Brain microvascular endothelial cell (primary cell): Measurements from ENCODE around the gene EEIG2.

Experiments
- DNase-seq: peaks from one replicate; pipeline ENCODE4 v3.0.0-alpha.2; 2020
- H3K27ac ChIP-seq: fragments of 250-450 bp; sonication (Bioruptor Pico); 2 replicates; pipeline ENCODE4 v1.5.1; 2020; ENCODE audit warnings: mild to moderate bottlenecking, moderate library complexity
- H3K27me3 ChIP-seq: fragments of 250-450 bp; sonication (Bioruptor Pico); replicated peaks from 2 replicates; pipeline ENCODE4 v1.5.1; 2020; ENCODE audit warnings: mild to moderate bottlenecking
- H3K36me3 ChIP-seq: fragments of 250-450 bp; sonication (Bioruptor Pico); replicated peaks from 2 replicates; pipeline ENCODE4 v1.5.1; 2020; ENCODE audit warnings: mild to moderate bottlenecking
- H3K4me3 ChIP-seq: 2 replicates; pipeline ENCODE4 v1.5.1; 2011; ENCODE audit warnings: low read depth, mild to moderate bottlenecking, control low read depth, low read length, moderate library complexity
- CTCF ChIP-seq: IDR thresholded peaks from 2 replicates; pipeline ENCODE4 v1.5.1; 2011; ENCODE audit warnings: low read depth, mild to moderate bottlenecking, moderate library complexity, low read length, control low read depth, inconsistent platforms; ENCODE audit errors: missing control alignments
- in situ Hi-C: cut with HindIII; loops from 2 replicates; pipeline ENCODE4 v1.10.0; 2017; ENCODE audit warnings: low sequenced_read_pairs, low pct_ligation_motif_present

Gene EEIG2

GRCh38 chr1:108592030-108592759 lies 32.3 kb downstream of the EEIG2 start:
- no peak for TF ChIP-seq CTCF
- peak overlapping the region; percentile 82 for H3K27ac ChIP-seq
- no peaks in the 10 kb centered on the region for H3K36me3 ChIP-seq
- no peak for DNase-seq
- no peaks in the 10 kb centered on the region for H3K27me3 ChIP-seq
- no peak overlapping the region for H3K4me3 ChIP-seq
- in situ Hi-C loops, result no loop called here

- no peak for TF ChIP-seq CTCF
Observed at GRCh38 chr1:108593448-108593847, 33.5 kb downstream of the EEIG2 start.

GRCh38 chr1:108595507-108595906 lies 35.6 kb downstream of the EEIG2 start:
- in situ Hi-C loops, result no loop called here
- Histone ChIP-seq H3K4me3 (no peak overlapping the region), H3K36me3 (no peaks in the 10 kb centered on the region), H3K27me3 (no peaks in the 10 kb centered on the region), H3K27ac (no peak overlapping the region)
- TF ChIP-seq CTCF, result no peak
- DNase-seq, result no peak

More at GRCh38 chr1:108593448-108593847, 33.5 kb downstream of the EEIG2 start:
- in situ Hi-C loops, result no loop called here
- H3K27ac ChIP-seq, result no peak overlapping the region
- no peaks in the 10 kb centered on the region for H3K27me3 ChIP-seq
- H3K4me3 ChIP-seq, result no peak overlapping the region
- H3K36me3 ChIP-seq, result no peaks in the 10 kb centered on the region
- DNase-seq, result no peak

DNA sequence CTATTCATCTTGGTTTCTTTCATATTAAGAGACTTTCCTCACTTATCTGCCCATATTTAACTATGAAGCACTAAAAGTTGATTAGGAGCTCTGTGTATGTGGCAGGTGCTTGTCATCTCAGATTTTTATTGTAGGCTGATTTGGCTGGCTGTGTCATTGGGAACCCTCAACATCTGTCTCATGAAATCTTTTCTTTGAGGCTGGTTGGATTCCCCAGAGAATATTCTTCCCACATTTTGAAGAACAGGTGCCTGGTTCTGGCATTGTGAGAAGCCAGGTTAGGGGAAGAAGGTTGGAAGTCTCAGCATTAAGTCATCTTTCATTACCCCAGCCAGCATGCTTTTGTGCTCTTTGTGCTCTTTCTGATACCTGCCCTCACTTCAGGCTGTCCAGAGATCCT lies 37.1 kb downstream of the EEIG2 start:
- in situ Hi-C loops, result no loop called here
- TF ChIP-seq CTCF, result no peak

GRCh38 chr1:108598340-108598739 lies 38.4 kb downstream of the EEIG2 start:
- Histone ChIP-seq H3K27ac (no peak overlapping the region), H3K36me3 (no peaks in the 10 kb centered on the region), H3K27me3 (no peaks in the 10 kb centered on the region), H3K4me3 (no peak overlapping the region)
- in situ Hi-C loops, result no loop called here
- TF ChIP-seq CTCF, result no peak
- DNase-seq, result no peak

More for the DNA sequence above, 37.1 kb downstream of the EEIG2 start:
- Histone ChIP-seq H3K27me3 (no peaks in the 10 kb centered on the region), H3K36me3 (no peaks in the 10 kb centered on the region), H3K4me3 (no peak overlapping the region), H3K27ac (no peak overlapping the region)
- no peak for DNase-seq

- no peaks in the 10 kb centered on the region for H3K27me3 ChIP-seq
- in situ Hi-C loops, result no loop called here
- TF ChIP-seq CTCF, result no peak
Observed at GRCh38 chr1:108600504-108600903, 40.6 kb downstream of the EEIG2 start.

More at GRCh38 chr1:108600504-108600903, 40.6 kb downstream of the EEIG2 start:
- H3K36me3 ChIP-seq, result no peaks in the 10 kb centered on the region
- no peak overlapping the region for H3K27ac ChIP-seq
- no peak overlapping the region for H3K4me3 ChIP-seq
- DNase-seq, result no peak
